Mesendoderm (in vitro differentiated cells): ENCODE data around the gene EPHA8.

ENCODE experiments used
- DNase-seq: peaks from one replicate; pipeline ENCODE4 v3.0.0; 2013
- H2AK5ac ChIP-seq: 2 replicates; pipeline ENCODE4 v1.6.1; 2013; ENCODE audit warnings: low read length, inconsistent platforms
- H2BK120ac ChIP-seq: 2 replicates; pipeline ENCODE4 v1.6.1; 2013; ENCODE audit warnings: low read depth, mild to moderate bottlenecking, low read length, moderate library complexity, mixed read lengths
- H2BK15ac ChIP-seq: replicated peaks from 2 replicates; pipeline ENCODE4 v1.6.1; 2013; ENCODE audit warnings: low read depth, mild to moderate bottlenecking, moderate library complexity
- H2BK5ac ChIP-seq: 2 replicates; pipeline ENCODE4 v1.6.1; 2013; ENCODE audit warnings: low read length, inconsistent platforms
- H3K18ac ChIP-seq: 2 replicates; pipeline ENCODE4 v1.6.1; 2013; ENCODE audit warnings: mild to moderate bottlenecking, low read length, mixed read lengths
- H3K23ac ChIP-seq: one replicate; pipeline ENCODE4 v1.6.1; 2013; ENCODE audit warnings: low read length
- H3K27ac ChIP-seq: 2 replicates; pipeline ENCODE4 v1.5.1; 2013; ENCODE audit warnings: low read depth, mild to moderate bottlenecking, inconsistent platforms, low read length, moderate library complexity
- H3K27me3 ChIP-seq: 2 replicates; pipeline ENCODE4 v1.6.1; 2013; ENCODE audit warnings: low read length, control low read depth, mild to moderate bottlenecking, inconsistent platforms; ENCODE audit not compliant: insufficient read depth, poor library complexity
- H3K36me3 ChIP-seq: 2 replicates; pipeline ENCODE4 v1.6.1; 2013; ENCODE audit warnings: low read length, inconsistent platforms; ENCODE audit not compliant: control insufficient read depth, insufficient read depth
- H3K4ac ChIP-seq: one replicate; pipeline ENCODE4 v1.6.1; 2013; ENCODE audit warnings: low read depth, mild to moderate bottlenecking, low read length, moderate library complexity
- H3K4me1 ChIP-seq: 2 replicates; pipeline ENCODE4 v1.6.1; 2013; ENCODE audit warnings: low read depth, low read length, inconsistent platforms; ENCODE audit not compliant: control insufficient read depth
- H3K4me2 ChIP-seq: 2 replicates; pipeline ENCODE4 v1.6.1; 2013; ENCODE audit warnings: low read length
- H3K4me3 ChIP-seq: 2 replicates; pipeline ENCODE4 v1.5.1; 2013; ENCODE audit warnings: mild to moderate bottlenecking, low read length
- H3K56ac ChIP-seq: one replicate; pipeline ENCODE4 v1.6.1; 2013; ENCODE audit warnings: low read length
- H3K79me1 ChIP-seq: 2 replicates; pipeline ENCODE4 v1.6.1; 2013; ENCODE audit warnings: low read length, inconsistent platforms
- H3K79me2 ChIP-seq: 2 replicates; pipeline ENCODE4 v1.6.1; 2013; ENCODE audit warnings: mild to moderate bottlenecking, low read length; ENCODE audit not compliant: control insufficient read depth, insufficient read depth
- H3K9ac ChIP-seq: 2 replicates; pipeline ENCODE4 v1.6.1; 2013; ENCODE audit warnings: low read length, inconsistent platforms
- H4K5ac ChIP-seq: one replicate; pipeline ENCODE4 v1.6.1; 2013; ENCODE audit warnings: low read length
- H4K8ac ChIP-seq: one replicate; pipeline ENCODE4 v1.6.1; 2013; ENCODE audit warnings: low read depth, mild to moderate bottlenecking, control low read depth, low read length, moderate library complexity
- WGBS: extraction: QIAGEN DNeasy Blood & Tissue Kit; methylation state at CpG from one replicate; pipeline ENCODE4 v1.1.7; 2013; ENCODE audit warnings: low lambda C conversion rate, missing lambda C conversion rate; ENCODE audit not compliant: insufficient coverage; ENCODE audit errors: extremely low coverage; 5-methylcytosine and 5-hydroxymethylcytosine counted together

The EPHA8 gene

DNA sequence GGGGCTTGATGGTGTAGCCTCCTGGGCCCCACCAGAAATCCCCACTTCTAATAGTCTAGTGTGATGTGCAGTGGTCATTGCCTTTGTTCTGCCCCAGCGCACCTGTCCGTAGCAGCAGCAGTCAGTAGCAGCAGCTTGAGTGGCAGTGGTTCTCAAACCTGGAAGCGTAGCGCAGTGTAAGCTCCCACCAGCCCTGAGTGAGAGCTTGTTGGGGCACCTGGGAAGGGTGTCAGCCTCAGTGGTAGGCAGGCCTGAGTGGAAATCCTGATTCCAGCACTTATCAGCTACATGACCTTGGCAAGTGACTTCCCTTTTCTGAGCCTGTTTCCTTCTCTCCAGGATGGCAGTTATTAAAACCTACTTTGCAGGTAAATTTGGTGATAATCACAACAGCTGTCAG lies 41.6 kb upstream of the EPHA8 start:
- no peaks in the 10 kb centered on the region for H3K79me1 ChIP-seq
- H3K36me3 ChIP-seq: peaks cover 2% of the 10 kb centered on the region
- WGBS: no CpG with 5 or more reads among the region's 4 CpGs

DNA sequence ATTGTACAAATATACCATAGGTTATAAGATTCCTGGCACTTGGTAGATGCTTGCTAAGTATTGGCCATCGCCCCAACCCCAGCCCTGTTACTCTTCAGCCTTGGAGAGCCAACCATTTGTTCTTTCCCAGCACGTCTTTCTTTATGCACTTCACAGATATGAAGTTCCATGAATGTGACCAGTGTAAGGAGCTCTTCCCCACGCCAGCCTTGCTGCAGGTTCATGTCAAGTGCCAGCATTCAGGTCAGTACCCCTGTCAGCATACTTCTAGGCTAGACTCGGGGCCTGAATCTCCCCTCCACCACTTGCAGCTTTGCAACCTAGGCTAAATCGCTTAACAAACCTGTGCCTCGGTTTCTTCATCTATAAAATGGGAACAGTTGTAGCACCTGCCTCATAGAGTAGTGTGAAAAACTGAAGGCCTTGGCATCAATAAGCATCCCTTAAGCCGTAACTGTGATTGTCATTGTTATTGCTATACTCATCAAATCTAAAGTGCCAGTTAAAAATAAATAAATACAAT lies 41.0 kb upstream of the EPHA8 start:
- H3K4me2 ChIP-seq: no peak overlapping the region
- no peak overlapping the region for H3K9ac ChIP-seq
- no peaks in the 10 kb centered on the region for H3K79me2 ChIP-seq
- no peaks in the 10 kb centered on the region for H3K27me3 ChIP-seq
- H2BK15ac ChIP-seq: no peak overlapping the region
- no peak overlapping the region for H2AK5ac ChIP-seq
- no peak overlapping the region for H3K18ac ChIP-seq
- no peak overlapping the region for H3K4ac ChIP-seq
- no peaks in the 10 kb centered on the region for H3K4me1 ChIP-seq
- H3K27ac ChIP-seq: no peak overlapping the region
- no peak for DNase-seq
- no peak overlapping the region for H3K56ac ChIP-seq
- H3K36me3 ChIP-seq: peaks cover 2% of the 10 kb centered on the region
- H3K79me1 ChIP-seq: no peaks in the 10 kb centered on the region
- no peak overlapping the region for H4K8ac ChIP-seq
- H4K5ac ChIP-seq: no peak overlapping the region
- H2BK120ac ChIP-seq: no peak overlapping the region
- H2BK5ac ChIP-seq: no peak overlapping the region
- no CpG with 5 or more reads among the region's 7 CpGs for WGBS
- no peak overlapping the region for H3K4me3 ChIP-seq
- H3K23ac ChIP-seq: no peak overlapping the region

More for the DNA sequence above, 41.6 kb upstream of the EPHA8 start:
- H2BK5ac ChIP-seq: no peak overlapping the region
- no peak overlapping the region for H2AK5ac ChIP-seq
- no peak overlapping the region for H3K4ac ChIP-seq
- H3K56ac ChIP-seq: no peak overlapping the region
- DNase-seq: no peak
- H3K23ac ChIP-seq: no peak overlapping the region
- H3K27ac ChIP-seq: no peak overlapping the region
- H3K18ac ChIP-seq: no peak overlapping the region
- H2BK120ac ChIP-seq: no peak overlapping the region
- no peaks in the 10 kb centered on the region for H3K27me3 ChIP-seq
- H3K4me1 ChIP-seq: no peaks in the 10 kb centered on the region
- no peak overlapping the region for H3K4me2 ChIP-seq
- no peak overlapping the region for H3K4me3 ChIP-seq
- H3K79me2 ChIP-seq: no peaks in the 10 kb centered on the region
- H3K9ac ChIP-seq: no peak overlapping the region
- H2BK15ac ChIP-seq: no peak overlapping the region
- no peak overlapping the region for H4K8ac ChIP-seq
- no peak overlapping the region for H4K5ac ChIP-seq

DNA sequence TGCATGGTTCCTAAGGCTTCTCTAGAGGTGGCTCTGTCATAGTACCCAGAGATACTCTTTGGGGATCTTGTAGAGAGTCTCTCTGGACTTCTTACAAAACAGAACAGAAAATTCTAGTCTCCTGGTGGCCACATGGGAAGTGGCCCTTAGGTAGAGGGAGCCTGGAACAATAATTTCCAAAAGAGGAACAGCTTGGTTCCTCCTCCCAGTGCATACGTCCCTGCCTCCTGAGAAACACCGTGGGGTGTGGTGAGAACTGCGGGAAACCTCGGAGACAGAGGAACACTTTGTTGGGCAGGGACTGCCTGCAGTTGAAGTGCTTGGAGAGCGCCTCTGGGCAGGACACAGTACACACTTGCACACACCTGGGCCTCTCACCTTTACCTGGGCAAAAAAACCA lies 38.8 kb upstream of the EPHA8 start:
- Histone ChIP-seq H3K23ac (no peak overlapping the region), H2BK120ac (no peak overlapping the region), H3K79me2 (no peaks in the 10 kb centered on the region), H3K27me3 (no peaks in the 10 kb centered on the region), H3K4me3 (no peak overlapping the region), H4K8ac (no peak overlapping the region), H3K36me3 (peaks cover 6% of the 10 kb centered on the region), H3K27ac (no peak overlapping the region), H4K5ac (no peak overlapping the region), H2BK15ac (no peak overlapping the region), H3K18ac (no peak overlapping the region), H3K56ac (no peak overlapping the region), H3K4me1 (no peaks in the 10 kb centered on the region), H2BK5ac (no peak overlapping the region), H3K4me2 (no peak overlapping the region), H3K9ac (no peak overlapping the region), H2AK5ac (no peak overlapping the region), H3K79me1 (no peaks in the 10 kb centered on the region), H3K4ac (no peak overlapping the region)
- DNase-seq: no peak
- no CpG with 5 or more reads among the region's 5 CpGs for WGBS

DNA sequence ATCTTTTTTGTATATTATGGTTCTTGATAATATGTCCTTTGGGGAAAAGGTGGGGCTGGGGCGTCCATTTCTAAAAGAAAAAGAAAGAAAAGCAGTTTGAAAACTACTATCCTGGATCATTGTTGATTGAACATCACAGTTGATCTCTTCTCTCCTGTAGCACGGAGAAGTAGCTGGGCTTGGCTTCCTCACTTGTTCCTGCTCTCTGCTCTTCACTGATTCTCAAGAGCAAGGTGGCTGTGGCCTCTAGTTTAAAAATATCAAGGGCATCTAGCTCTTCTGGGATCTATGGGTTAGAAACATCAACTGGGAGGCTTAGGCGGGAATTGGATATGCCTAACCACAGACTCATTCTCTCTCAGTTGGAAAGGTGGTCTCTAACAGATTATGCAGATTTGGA lies 38.1 kb upstream of the EPHA8 start:
- H3K79me2 ChIP-seq: no peaks in the 10 kb centered on the region
- H3K4ac ChIP-seq: no peak overlapping the region
- H3K56ac ChIP-seq: no peak overlapping the region
- H4K5ac ChIP-seq: no peak overlapping the region
- H3K79me1 ChIP-seq: no peaks in the 10 kb centered on the region
- H2BK5ac ChIP-seq: no peak overlapping the region
- H3K4me3 ChIP-seq: no peak overlapping the region
- H3K4me2 ChIP-seq: no peak overlapping the region
- no peak overlapping the region for H2AK5ac ChIP-seq
- H4K8ac ChIP-seq: no peak overlapping the region
- no peak overlapping the region for H2BK15ac ChIP-seq
- no peak for DNase-seq
- no peak overlapping the region for H2BK120ac ChIP-seq
- no peaks in the 10 kb centered on the region for H3K4me1 ChIP-seq
- H3K18ac ChIP-seq: no peak overlapping the region
- WGBS: no CpG with 5 or more reads among the region's 3 CpGs
- no peaks in the 10 kb centered on the region for H3K27me3 ChIP-seq
- no peak overlapping the region for H3K27ac ChIP-seq
- no peak overlapping the region for H3K9ac ChIP-seq
- peaks cover 6% of the 10 kb centered on the region for H3K36me3 ChIP-seq
- no peak overlapping the region for H3K23ac ChIP-seq

DNA sequence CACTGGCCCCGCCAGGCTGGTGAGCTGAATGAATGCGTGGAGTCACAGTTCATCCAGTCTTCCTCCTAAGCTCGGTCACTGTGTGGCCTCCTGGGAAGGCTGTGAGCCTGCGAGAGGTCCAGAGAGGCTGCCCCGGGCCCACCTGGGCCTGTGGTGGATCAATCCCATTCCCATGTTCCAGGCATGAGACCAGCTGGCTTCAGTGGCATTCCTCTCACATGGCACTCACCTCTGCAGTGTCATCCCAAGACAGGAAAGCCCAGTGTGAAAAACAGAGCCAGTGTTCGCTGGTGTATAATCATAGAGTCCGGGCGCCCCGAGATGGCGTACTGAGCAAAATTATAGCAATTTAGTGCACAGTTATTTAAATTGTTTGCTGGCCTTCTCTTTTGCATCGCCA lies 37.6 kb upstream of the EPHA8 start:
- no peak overlapping the region for H4K8ac ChIP-seq
- H3K79me2 ChIP-seq: no peaks in the 10 kb centered on the region
- no peak overlapping the region for H4K5ac ChIP-seq
- no peak overlapping the region for H3K27ac ChIP-seq
- H3K4me3 ChIP-seq: no peak overlapping the region
- no peak overlapping the region for H3K4ac ChIP-seq
- H3K4me2 ChIP-seq: no peak overlapping the region
- H3K4me1 ChIP-seq: no peaks in the 10 kb centered on the region
- no peaks in the 10 kb centered on the region for H3K79me1 ChIP-seq
- H3K9ac ChIP-seq: no peak overlapping the region
- peaks cover 4% of the 10 kb centered on the region for H3K36me3 ChIP-seq
- WGBS: no CpG with 5 or more reads among the region's 11 CpGs
- H3K23ac ChIP-seq: no peak overlapping the region
- no peak overlapping the region for H3K18ac ChIP-seq
- no peak overlapping the region for H2BK15ac ChIP-seq
- no peak overlapping the region for H2BK5ac ChIP-seq
- DNase-seq: no peak
- H2AK5ac ChIP-seq: no peak overlapping the region
- H3K56ac ChIP-seq: no peak overlapping the region
- H2BK120ac ChIP-seq: no peak overlapping the region
- no peaks in the 10 kb centered on the region for H3K27me3 ChIP-seq

DNA sequence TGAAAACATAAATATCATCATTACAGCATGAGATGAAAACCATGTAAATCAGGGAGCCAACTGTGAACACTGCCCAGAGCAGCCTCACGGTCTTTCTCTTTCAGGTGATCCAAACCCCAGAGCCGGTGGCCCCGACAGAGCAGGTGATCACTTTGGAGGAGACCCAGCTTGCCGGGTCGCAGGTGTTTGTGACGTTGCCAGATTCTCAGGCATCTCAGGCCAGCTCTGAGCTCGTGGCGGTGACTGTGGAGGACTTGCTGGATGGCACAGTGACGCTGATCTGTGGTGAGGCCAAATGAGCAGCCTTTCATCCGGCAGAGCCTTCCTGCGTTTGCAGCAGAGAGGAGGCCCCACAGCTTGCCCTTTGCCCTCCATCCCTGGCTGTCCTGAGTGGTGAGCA lies 37.2 kb upstream of the EPHA8 start:
- H3K9ac ChIP-seq: no peak overlapping the region
- H3K79me1 ChIP-seq: no peaks in the 10 kb centered on the region
- no peaks in the 10 kb centered on the region for H3K27me3 ChIP-seq
- no peak overlapping the region for H2AK5ac ChIP-seq
- no peak overlapping the region for H4K5ac ChIP-seq
- DNase-seq: no peak
- H3K18ac ChIP-seq: no peak overlapping the region
- no CpG with 5 or more reads among the region's 11 CpGs for WGBS
- peaks cover 4% of the 10 kb centered on the region for H3K36me3 ChIP-seq
- H3K4me3 ChIP-seq: no peak overlapping the region
- H3K4ac ChIP-seq: no peak overlapping the region
- H3K23ac ChIP-seq: no peak overlapping the region
- H3K4me1 ChIP-seq: no peaks in the 10 kb centered on the region
- no peak overlapping the region for H2BK15ac ChIP-seq
- H3K56ac ChIP-seq: no peak overlapping the region
- H3K4me2 ChIP-seq: no peak overlapping the region
- H2BK120ac ChIP-seq: no peak overlapping the region
- no peaks in the 10 kb centered on the region for H3K79me2 ChIP-seq
- no peak overlapping the region for H2BK5ac ChIP-seq
- H4K8ac ChIP-seq: no peak overlapping the region
- no peak overlapping the region for H3K27ac ChIP-seq
